ENCODE measurements around the gene CD63.

CD63 gene

GRCh38 chr12:55717011-55718007, 11.5 kb downstream of the CD63 start:
- DNase-seq (ENCODE audit: extremely low read depth, low read depth) = no peak
- H3K4me3 ChIP-seq (replicated peaks; ENCODE audit: low read depth, low read length) = peak overlapping the region; percentile 70
- TF ChIP-seq, protein P1, sequence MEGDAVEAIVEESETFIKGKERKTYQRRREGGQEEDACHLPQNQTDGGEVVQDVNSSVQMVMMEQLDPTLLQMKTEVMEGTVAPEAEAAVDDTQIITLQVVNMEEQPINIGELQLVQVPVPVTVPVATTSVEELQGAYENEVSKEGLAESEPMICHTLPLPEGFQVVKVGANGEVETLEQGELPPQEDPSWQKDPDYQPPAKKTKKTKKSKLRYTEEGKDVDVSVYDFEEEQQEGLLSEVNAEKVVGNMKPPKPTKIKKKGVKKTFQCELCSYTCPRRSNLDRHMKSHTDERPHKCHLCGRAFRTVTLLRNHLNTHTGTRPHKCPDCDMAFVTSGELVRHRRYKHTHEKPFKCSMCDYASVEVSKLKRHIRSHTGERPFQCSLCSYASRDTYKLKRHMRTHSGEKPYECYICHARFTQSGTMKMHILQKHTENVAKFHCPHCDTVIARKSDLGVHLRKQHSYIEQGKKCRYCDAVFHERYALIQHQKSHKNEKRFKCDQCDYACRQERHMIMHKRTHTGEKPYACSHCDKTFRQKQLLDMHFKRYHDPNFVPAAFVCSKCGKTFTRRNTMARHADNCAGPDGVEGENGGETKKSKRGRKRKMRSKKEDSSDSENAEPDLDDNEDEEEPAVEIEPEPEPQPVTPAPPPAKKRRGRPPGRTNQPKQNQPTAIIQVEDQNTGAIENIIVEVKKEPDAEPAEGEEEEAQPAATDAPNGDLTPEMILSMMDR (IDR thresholded peaks at IDR 0.05; ENCODE audit: low read depth, low read length, missing control alignments) = no peak

- DNase-seq (ENCODE audit: extremely low read depth, low read depth) = no peak
- TF ChIP-seq, protein P1 (IDR thresholded peaks at IDR 0.05; ENCODE audit: low read depth, low read length, missing control alignments) = no peak
Observed at GRCh38 chr12:55716582-55716957, 12.2 kb downstream of the CD63 start.

DNA sequence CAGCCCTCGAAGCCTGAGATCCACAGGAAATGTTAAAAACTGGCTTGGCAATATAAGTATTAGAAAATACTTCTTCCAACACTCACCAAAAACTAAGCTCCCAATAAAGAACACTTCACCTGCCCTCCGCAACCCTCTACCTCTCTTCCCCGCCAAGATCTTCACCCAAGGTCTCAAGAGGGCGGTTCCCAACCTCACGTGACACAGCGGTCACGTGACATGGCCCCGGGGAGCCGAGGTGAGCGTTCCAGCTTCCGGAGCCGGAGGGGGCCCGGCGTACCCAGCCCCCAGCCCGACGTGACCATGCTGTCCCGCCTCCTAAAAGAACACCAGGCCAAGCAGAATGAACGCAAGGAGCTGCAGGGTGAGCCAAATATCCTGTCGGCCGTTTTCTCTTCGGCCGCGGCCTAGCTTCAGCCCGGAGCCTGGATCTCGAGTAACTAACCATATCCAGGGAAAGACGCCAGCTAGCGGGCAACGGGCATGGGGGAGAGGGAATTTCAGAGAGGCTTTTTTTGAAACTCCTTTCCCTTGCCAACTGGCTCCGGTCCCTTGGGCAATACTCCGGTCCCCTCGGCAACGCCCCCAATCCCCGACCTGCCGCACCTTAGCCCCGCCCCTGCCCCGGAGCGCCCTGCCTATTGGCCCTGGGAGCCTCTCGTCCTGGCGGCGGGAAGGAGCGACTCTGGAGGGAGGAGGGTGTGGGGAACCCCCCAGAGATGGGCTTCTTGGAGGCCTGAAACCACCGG, 12.8 kb downstream of the CD63 start, which contains the start of gene BLOC1S1:
BLOC1S1 (plus strand) TSS at position 214 of the 749 bp plus-strand sequence; CDS start at position 220, 6 bp downstream.
- peak within 1 kb of the TSS; percentile 70 for H3K4me3 ChIP-seq (replicated peaks; ENCODE audit: low read depth, low read length)
- TF ChIP-seq, protein P1 (IDR thresholded peaks at IDR 0.05; ENCODE audit: low read depth, low read length, missing control alignments) = no peak
- DNase-seq (ENCODE audit: extremely low read depth, low read depth) = peak; percentile 76

More at GRCh38 chr12:55716582-55716957, 12.2 kb downstream of the CD63 start:
- H3K4me3 ChIP-seq (replicated peaks; ENCODE audit: low read depth, low read length) = peak overlapping the region; percentile 70

GRCh38 chr12:55715169-55715764, 13.5 kb downstream of the CD63 start:
- TF ChIP-seq, protein P1 (IDR thresholded peaks at IDR 0.05; ENCODE audit: low read depth, low read length, missing control alignments) = no peak
- peak overlapping the region; percentile 70 for H3K4me3 ChIP-seq (replicated peaks; ENCODE audit: low read depth, low read length)
- no peak for DNase-seq (ENCODE audit: extremely low read depth, low read depth)

GRCh38 chr12:55713721-55714120, 15.1 kb downstream of the CD63 start:
- H3K4me3 ChIP-seq (replicated peaks; ENCODE audit: low read depth, low read length) = no peak overlapping the region
- TF ChIP-seq, protein P1 (IDR thresholded peaks at IDR 0.05; ENCODE audit: low read depth, low read length, missing control alignments) = no peak
- no peak for DNase-seq (ENCODE audit: extremely low read depth, low read depth)

- TF ChIP-seq, protein P1 (IDR thresholded peaks at IDR 0.05; ENCODE audit: low read depth, low read length, missing control alignments) = no peak
- no peak for DNase-seq (ENCODE audit: extremely low read depth, low read depth)
- no peak overlapping the region for H3K4me3 ChIP-seq (replicated peaks; ENCODE audit: low read depth, low read length)
Observed at GRCh38 chr12:55712700-55713415, 16.0 kb downstream of the CD63 start.
